ENCODE results near the gene LGALS16.

The LGALS16 gene

DNA sequence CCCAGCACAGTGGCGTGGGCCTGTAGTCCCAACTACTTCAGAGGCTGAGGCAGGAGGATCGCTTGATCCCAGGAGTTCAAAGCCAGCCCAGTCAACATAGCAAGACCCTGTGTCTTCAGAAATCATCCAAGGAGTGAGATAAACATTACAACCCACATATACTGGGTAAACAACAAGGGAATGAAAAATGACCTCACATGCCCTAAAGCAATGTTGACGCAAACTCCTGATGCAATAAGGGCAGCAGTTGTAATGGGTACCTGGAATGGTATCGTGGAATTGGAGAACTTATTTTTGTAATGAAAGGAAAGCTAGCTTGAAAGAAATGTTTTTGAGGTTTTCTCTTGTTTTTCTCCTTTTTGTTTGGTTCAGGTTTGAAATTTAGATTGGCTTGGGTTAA is 24.5 kb upstream of the LGALS16 start:
- no peak for DNase-seq (ENCODE audit: low read depth in 1 of 2, low spot score in 1 of 2)
- peaks cover 4% of the 10 kb centered on the region for H3K27me3 ChIP-seq (ENCODE audit: insufficient read depth, poor library complexity, severe bottlenecking)
- no peak overlapping the region for H3K27ac ChIP-seq (replicated peaks)
- H3K4me3 ChIP-seq (replicated peaks; ENCODE audit: insufficient read depth, low read length), result no peak overlapping the region
- TF ChIP-seq SPI1 (IDR thresholded peaks at IDR 0.05; ENCODE audit: borderline replicate concordance, low read depth) (no peak), POLR2AphosphoS5 (IDR thresholded peaks at IDR 0.05; ENCODE audit: low read depth) (no peak)
- TF ChIP-seq, protein P1, sequence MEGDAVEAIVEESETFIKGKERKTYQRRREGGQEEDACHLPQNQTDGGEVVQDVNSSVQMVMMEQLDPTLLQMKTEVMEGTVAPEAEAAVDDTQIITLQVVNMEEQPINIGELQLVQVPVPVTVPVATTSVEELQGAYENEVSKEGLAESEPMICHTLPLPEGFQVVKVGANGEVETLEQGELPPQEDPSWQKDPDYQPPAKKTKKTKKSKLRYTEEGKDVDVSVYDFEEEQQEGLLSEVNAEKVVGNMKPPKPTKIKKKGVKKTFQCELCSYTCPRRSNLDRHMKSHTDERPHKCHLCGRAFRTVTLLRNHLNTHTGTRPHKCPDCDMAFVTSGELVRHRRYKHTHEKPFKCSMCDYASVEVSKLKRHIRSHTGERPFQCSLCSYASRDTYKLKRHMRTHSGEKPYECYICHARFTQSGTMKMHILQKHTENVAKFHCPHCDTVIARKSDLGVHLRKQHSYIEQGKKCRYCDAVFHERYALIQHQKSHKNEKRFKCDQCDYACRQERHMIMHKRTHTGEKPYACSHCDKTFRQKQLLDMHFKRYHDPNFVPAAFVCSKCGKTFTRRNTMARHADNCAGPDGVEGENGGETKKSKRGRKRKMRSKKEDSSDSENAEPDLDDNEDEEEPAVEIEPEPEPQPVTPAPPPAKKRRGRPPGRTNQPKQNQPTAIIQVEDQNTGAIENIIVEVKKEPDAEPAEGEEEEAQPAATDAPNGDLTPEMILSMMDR (IDR thresholded peaks at IDR 0.05; ENCODE audit: insufficient read depth, low read length), result no peak
- TF ChIP-seq, protein P2, sequence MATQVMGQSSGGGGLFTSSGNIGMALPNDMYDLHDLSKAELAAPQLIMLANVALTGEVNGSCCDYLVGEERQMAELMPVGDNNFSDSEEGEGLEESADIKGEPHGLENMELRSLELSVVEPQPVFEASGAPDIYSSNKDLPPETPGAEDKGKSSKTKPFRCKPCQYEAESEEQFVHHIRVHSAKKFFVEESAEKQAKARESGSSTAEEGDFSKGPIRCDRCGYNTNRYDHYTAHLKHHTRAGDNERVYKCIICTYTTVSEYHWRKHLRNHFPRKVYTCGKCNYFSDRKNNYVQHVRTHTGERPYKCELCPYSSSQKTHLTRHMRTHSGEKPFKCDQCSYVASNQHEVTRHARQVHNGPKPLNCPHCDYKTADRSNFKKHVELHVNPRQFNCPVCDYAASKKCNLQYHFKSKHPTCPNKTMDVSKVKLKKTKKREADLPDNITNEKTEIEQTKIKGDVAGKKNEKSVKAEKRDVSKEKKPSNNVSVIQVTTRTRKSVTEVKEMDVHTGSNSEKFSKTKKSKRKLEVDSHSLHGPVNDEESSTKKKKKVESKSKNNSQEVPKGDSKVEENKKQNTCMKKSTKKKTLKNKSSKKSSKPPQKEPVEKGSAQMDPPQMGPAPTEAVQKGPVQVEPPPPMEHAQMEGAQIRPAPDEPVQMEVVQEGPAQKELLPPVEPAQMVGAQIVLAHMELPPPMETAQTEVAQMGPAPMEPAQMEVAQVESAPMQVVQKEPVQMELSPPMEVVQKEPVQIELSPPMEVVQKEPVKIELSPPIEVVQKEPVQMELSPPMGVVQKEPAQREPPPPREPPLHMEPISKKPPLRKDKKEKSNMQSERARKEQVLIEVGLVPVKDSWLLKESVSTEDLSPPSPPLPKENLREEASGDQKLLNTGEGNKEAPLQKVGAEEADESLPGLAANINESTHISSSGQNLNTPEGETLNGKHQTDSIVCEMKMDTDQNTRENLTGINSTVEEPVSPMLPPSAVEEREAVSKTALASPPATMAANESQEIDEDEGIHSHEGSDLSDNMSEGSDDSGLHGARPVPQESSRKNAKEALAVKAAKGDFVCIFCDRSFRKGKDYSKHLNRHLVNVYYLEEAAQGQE (IDR thresholded peaks at IDR 0.05; ENCODE audit: insufficient replicate concordance, low read depth), result no peak

DNA sequence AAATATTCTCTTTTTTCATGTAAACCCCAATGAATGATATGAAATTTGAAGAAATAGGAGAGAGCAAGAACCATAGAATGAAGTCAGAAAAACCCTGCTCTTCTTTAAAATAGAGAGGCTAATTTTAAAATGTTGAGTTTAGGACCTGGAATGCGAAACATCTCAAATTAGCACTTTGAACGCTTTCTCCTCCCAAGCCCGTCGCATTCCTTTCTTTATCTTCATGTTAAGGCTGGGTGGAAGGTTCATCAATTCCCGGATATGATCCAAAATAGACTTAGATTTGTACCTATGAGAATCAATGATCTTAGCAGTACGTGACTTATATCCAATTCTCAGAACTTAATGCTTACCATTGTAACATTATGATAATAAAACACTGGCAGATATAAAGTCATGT is 24.1 kb upstream of the LGALS16 start:
- TF ChIP-seq, protein P2 (IDR thresholded peaks at IDR 0.05; ENCODE audit: insufficient replicate concordance, low read depth), result no peak
- TF ChIP-seq, protein P1 (IDR thresholded peaks at IDR 0.05; ENCODE audit: insufficient read depth, low read length), result no peak
- TF ChIP-seq SPI1 (IDR thresholded peaks at IDR 0.05; ENCODE audit: borderline replicate concordance, low read depth), result no peak
- TF ChIP-seq POLR2AphosphoS5 (IDR thresholded peaks at IDR 0.05; ENCODE audit: low read depth), result no peak
- TF ChIP-seq GABPA (IDR thresholded peaks at IDR 0.05; ENCODE audit: low read depth), result no peak
- no peak overlapping the region for H3K4me3 ChIP-seq (replicated peaks; ENCODE audit: insufficient read depth, low read length)
- H3K27me3 ChIP-seq (ENCODE audit: insufficient read depth, poor library complexity, severe bottlenecking), result peaks cover 5% of the 10 kb centered on the region
- no peak for DNase-seq (ENCODE audit: low read depth in 1 of 2, low spot score in 1 of 2)
- H3K27ac ChIP-seq (replicated peaks), result no peak overlapping the region

DNA sequence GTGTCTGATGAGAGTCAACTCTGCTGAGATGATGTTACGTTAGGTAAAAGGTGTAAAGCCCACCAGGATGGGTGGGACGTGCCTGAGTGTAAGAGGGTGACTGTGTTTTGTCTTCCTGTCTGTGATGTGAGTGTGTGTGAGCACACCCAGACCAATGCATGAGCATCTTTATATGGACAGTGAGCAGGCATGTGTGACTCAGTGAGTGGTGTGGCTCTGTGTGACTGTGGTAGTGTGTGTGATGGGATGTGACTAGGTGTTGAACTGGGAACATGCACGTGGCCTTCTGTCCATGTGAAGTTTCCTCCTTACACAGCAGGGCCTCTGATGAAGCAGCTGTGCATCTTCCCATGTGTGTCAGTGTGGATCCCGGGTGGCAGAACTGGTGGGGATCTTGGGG is 17.8 kb upstream of the LGALS16 start:
- Histone ChIP-seq H3K27ac (replicated peaks) (no peak overlapping the region), H3K4me3 (replicated peaks; ENCODE audit: insufficient read depth, low read length) (no peak overlapping the region), H3K27me3 (ENCODE audit: insufficient read depth, poor library complexity, severe bottlenecking) (peaks cover 5% of the 10 kb centered on the region)
- no peak for DNase-seq (ENCODE audit: low read depth in 1 of 2, low spot score in 1 of 2)
- TF ChIP-seq, protein P1 (IDR thresholded peaks at IDR 0.05; ENCODE audit: insufficient read depth, low read length), result no peak
- TF ChIP-seq SPI1 (IDR thresholded peaks at IDR 0.05; ENCODE audit: borderline replicate concordance, low read depth) (no peak), POLR2AphosphoS5 (IDR thresholded peaks at IDR 0.05; ENCODE audit: low read depth) (no peak), GABPA (IDR thresholded peaks at IDR 0.05; ENCODE audit: low read depth) (no peak)
- TF ChIP-seq, protein P2 (IDR thresholded peaks at IDR 0.05; ENCODE audit: insufficient replicate concordance, low read depth), result no peak

Measured in HL-60 (cell line).